UCSD-AML1 (cell line): ENCODE measurements around the gene CHTF18.

ENCODE experiments used
- DNase-seq: peaks from one replicate; lab custom pipeline; 2025; ENCODE audit not compliant: unreplicated experiment; lab: John Stamatoyannopoulos, UW

CHTF18 gene

DNA sequence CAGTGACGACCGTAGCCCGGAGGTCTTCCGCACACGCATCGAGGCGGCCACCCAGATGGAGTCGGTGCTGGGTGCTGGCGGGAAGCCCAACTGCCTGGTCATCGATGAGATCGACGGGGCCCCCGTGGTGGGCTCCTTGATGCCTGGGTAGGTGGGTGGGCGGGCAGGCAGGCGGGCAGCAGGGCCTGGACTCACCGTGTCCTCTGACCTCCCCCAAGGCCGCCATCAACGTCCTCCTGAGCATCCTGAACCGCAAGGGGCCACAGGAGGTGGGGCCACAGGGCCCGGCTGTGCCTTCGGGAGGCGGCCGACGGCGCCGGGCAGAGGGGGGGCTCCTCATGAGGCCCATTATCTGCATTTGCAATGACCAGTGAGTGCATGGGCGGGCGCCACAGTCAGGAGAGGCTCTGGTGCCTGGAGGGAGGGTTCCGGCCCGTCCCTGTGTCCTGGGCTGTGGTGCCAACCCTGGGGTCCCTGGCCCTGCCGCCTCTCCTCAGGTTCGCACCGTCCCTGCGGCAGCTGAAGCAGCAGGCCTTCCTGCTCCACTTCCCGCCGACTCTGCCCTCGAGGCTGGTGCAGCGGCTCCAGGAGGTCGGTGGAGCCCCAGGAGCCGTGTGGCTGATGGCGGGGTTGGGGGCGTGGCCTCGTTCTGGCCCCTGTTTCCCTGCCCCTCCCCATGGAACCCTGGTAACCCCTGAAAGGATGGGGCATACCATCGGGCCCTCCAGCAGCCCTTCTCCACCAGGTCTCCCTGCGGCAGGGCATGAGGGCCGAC lies 4.0 kb downstream of the CHTF18 start:
- no peak for DNase-seq

DNA sequence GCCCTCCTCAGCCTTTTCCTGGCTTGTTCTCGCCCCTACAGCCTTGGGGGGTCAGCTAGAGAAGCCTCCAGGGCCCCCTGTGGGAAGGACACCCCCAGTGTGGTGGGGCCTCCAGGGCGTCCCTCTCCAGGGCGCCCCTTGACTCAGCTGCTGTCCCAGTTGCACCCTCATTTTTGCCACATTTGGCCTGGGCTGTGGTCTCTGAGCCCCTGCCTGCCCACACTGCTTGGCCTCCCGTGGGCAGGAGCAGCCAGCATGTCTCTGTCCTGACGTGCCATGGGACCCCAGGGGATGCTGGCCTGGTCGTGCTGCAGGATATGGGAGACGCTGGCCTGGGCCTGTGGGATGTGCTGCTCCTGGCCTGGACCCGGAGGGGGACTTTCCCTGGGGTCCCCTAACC lies 5.0 kb downstream of the CHTF18 start:
- no peak for DNase-seq

DNA sequence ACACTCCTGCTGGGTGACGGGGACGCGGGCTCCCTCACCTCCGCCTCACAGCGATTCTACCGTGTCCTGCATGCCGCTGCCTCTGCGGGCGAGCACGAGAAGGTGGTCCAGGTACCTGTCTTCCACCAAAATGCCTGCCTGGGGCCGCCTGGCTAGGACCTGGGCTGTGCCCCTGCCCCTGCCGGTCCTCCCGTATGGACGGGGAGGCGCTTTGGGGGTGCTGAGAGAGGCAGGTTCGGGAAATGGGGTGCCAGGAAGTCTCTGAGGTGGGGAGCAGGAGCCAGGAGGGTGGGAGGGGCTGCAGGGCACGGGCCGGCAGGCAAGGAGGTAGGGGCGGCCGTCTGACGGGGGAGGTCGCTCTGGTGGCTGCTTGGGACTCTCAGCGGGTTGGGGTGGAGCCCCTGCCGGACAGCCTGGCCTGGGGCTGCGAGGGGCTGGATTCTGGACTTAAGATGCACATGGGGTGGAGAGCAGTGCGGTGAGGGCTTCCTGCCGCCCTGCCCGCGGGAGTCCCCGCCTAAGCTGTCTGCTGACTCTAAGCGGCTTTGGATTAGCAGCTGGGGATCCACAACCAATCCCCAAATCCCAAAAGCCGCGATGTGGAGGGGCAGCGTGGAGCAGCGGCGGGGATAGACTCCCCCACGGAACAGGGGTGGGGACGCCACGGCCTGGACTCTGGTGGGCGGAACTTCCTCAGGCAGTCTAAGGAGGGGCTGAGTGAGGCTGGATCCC lies 5.8 kb downstream of the CHTF18 start:
- DNase-seq, result no peak

DNA sequence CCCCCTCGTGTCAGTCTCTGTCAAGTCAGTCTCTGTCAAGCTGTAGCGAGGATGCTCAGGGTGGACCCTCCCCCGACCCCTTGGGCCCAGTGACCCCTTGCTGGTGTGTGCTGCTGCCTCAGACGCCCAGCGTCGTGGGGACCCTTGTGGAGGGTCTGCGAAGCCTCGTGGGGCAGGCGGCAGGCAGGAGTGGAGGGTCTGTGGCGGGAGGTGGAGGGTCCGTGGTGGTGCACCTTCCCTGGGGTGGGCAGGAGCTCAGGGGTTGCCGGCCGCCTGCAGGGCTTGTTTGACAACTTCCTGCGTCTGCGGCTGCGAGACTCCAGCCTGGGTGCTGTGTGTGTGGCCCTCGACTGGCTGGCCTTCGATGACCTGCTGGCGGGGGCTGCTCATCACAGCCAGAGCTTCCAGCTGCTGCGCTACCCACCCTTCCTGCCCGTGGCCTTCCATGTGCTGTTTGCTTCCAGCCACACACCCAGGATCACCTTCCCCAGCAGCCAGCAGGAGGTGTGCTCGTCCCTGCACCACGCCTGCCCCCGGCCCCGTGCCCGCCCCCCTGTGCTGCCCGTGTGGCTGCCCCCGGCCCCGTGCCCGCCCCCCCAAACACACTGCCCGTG lies 6.5 kb downstream of the CHTF18 start:
- DNase-seq, result no peak

DNA sequence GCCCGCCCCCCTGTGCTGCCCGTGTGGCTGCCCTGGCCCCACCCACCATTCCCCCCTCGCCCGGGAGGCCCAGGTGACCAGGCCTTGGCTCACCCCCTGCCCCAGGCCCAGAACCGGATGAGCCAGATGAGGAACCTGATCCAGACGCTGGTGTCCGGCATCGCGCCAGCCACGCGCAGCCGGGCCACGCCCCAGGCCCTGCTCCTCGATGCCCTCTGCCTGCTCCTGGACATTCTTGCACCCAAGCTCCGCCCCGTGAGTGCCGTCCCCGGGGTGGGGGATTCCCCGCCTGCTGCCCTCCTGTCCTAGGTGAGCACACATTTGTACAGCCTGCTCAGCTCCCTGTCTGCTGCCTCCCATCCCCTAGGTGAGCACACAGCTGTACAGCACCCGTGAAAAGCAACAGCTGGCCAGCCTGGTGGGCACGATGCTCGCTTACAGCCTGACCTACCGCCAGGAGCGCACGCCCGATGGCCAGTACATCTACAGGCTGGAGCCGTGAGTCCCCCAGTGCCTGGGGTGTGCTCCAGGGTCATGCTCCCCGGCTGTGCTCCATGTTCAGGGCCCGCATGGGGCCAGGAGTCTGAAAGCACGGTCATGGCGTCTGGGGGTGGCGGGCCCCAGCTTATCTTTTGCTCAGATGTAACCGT lies 7.3 kb downstream of the CHTF18 start:
- no peak for DNase-seq

DNA sequence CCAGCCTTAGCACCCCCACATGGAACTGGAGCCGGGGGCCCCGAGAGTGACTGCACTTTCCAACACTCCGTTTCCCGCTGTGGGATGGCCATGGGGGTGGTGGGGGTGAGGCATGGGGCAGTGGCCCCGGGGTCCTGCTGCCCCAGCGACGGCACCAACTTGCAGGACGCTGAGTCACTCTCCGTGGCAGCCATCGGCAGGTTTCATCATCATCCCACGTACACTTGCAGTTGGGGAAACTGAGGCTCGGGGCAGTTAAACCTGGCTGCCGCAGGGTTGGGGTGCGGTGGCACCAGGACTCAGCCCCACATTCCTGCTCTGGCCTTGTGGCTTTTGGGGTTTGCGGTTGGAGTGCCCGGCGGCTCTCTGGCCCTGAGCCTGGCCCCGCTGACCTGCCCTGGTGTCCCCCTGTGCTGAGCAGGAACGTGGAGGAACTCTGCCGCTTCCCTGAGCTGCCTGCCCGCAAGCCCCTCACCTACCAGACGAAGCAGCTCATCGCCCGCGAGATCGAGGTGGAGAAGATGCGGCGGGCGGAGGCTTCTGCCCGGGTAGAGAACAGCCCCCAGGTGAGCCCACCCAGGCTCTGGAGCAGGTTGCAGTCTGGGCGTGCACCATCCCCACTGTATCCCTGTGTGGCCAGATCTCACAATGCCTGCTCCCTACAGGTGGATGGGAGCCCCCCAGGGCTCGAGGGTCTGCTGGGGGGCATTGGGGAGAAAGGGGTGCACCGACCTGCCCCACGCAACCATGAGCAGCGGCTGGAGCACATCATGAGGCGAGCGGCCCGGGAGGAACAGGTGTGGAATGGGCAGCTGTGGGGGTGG lies 8.1 kb downstream of the CHTF18 start:
- no peak for DNase-seq

DNA sequence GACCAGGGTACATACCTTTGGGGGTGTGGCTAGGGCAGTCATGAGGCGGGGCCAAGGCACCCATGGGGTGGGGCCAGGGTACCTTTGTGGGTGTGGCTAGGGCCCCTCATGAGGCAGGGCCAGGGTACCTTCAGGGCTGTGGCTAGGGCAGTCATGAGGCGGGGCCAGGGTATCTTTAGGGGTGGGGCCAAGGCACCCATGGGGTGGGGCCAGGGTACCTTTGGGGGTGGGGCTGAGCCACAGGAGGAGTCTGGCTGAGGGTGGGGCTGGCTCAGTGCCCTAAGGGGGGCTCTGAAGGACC lies 8.7 kb downstream of the CHTF18 start:
- DNase-seq, result no peak

DNA sequence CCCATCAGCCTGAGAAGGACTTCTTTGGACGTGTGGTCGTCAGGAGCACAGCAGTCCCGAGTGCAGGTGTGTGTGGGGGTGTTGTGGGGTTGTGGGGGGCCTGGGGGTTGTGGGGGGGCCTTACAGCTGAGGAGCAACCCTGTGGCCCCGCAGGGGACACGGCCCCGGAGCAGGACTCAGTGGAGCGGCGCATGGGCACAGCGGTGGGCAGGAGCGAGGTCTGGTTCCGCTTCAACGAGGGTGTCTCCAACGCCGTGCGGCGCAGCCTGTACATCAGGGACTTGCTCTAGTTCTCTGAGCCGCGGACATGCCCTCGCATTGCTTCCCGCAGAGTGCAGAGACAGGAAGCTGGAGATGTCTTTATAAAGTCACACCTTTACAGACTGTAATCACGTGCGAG lies 9.3 kb downstream of the CHTF18 start:
- no peak for DNase-seq

DNA sequence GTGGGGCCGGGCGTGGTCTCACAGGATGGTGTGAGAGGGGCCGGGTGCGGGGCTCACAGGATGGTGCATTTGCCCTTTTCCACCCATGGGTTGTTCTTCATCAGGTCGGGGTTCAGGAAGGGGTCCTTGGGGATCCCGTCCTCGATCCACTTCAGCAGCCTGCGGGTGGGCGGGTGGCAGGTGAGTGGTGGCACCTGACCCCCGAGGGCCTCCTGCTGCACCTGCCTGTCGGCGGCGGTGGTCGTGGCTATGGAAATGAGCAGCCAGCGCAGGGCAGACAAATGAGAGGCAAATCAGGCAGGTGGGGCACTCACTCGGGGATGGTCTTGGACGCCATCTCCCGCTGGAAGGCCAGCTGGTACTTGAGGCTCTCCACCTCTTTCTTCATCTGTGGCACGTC lies 10.2 kb downstream of the CHTF18 start:
- DNase-seq, result no peak

DNA sequence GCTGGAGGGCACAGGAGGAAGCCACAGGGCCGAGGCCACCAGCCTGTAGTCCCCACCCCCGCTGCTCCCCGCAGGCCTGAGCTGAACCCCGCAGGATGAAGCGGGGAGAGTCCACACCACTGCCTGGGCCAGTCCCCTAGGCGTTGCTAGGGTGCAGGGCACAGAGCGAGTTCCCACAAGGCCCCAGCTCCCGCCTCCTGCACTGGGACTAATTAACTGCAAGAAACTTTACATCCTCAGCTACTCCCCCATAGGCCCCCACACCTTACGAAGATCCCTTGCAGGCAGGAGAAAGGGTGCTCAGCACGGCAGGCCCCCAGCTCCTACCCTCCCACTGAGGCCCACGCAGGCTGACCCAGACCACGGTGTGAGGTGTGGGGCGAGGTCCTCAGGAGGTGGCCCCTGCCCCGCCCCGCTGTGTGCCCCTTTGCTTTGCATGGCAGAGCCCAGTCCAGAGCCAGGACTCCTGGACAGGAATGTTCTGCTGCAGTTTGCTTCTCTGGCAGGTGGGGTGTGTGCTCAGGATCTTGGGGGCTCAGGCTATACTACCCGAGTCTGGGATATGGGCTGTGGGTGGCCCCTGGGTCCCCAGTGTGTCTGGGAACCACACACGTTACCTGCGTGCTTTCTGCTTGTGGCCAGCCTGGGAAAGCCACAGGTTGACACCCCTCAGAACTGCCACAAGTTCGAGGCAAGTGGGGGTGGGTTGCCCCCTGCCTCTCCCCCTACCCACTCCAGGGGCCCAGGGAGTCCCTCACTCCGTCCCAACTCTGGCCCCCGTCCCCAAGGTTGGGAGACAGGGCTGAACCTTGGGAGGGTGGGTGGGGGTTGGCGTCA lies 10.9 kb downstream of the CHTF18 start:
- DNase-seq, result no peak

DNA sequence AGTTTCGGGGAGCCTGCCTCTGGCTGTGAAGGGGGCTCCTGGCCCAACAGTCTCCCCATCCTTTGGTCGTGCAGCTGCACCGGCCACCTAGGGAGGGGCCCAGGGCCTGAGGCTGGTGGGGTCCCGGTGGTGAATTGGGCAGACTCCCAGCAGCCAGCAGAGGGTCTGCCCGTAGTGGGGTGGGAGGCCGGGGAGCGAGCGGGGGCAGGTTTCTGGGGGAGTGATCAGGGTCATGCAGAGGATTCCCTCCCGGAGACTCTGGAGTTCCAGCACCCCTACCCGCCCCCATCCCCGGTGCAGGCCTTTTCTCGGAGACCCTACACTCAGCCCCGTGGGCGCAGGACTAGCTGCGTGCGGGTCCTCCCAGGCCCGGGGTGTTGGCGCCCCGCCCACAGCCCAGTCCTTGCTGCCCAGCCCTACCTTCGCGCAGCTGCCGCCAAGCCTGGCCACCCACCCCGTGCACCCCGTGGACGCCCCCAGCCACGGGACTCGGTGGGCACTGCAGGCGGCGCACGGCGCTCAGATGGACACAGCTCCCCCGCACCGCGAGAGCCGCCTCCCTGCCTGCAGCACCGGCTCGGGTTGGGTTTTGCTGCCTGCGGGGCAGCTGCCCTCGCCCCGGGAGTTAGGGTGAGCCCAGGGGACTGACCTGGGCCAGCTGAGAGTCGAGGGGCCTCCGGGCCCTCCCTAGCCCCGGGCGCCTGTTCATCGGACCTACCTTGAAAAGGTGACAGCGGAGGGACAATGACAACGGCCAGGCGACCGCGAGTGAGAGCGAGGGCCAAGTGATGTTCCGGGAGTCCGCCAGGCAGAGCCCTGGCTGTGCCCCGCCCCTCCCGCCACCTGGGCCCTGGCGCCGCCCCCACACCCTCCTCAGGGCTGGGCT lies 11.8 kb downstream of the CHTF18 start, which contains the start of gene GNG13:
Gene GNG13, minus strand, starts transcription at position 787 of the 886 bp plus-strand sequence. CDS start 1,657 bp downstream, outside the sequence.
- DNase-seq, result no peak

DNA sequence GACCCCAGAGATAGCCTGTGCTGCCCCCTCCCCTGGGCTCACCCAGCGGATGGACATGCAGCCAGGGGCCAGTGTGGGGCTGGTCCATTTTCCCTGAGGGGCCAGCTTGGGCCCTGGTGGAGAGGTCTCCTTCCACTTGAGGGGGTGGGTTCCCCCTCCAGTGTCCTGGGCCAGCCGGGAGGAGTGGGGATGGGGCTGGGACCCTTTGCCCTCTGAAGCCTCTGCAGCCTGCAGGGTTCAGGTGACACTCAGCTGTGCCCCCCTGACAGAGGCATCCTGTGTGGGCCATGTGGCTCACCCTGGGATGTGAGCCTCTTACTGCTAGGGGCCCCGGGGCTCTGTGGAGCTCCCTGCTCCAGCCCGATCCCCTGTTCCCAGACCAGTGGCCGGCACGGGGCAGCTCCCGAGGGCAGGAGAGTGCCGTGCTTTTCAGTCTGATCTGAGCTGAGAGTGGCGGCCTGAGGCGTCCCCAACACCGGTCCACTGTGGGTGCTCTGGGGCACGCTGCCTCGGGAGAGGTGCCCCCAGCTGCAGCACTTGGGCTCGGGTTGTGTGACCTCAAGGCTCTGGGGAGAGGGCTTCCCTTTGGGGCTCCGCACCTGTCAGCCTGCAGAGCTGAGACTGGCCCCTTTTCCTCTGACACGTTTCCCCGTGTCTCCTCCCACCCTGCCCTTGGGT lies 12.6 kb downstream of the CHTF18 start:
- DNase-seq, result no peak

DNA sequence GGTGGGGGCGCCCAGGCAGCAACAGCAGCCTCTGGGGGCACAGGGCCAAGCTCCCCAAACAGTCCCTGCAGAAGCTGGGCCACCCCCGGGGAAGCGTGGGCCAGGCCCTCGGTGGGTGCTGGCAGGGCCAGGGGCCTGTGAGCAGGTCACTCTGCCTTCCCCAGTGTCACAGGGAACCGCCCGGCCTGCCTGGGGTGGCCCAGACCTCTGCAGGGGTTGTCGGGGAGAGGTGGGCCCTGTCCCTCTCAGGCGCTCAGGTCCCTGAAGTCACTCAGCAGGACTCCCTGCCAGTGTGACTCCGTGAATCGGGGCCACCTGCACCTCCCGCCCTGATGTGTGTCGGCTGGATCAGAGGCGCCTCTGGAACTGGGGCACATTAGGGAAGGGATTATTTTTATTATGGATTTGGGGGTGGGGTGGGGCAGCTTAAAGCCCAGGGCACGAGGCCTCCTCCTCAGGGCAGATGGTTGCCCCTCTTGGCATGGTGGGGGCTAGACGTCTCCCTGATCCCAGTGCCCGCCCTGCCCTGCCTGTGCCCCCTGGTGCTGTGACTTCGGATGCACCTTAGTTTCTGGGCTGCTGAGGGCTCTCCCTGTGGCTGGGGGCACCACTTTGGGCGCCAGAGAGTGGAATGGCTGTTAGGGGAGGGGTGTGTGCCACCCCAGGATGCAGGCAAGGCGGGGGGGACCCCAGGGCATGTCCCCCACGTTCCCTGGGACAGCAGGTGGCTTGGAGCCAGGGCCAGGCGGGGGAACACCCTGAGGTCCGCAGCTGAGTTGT lies 13.4 kb downstream of the CHTF18 start:
- DNase-seq, result no peak

DNA sequence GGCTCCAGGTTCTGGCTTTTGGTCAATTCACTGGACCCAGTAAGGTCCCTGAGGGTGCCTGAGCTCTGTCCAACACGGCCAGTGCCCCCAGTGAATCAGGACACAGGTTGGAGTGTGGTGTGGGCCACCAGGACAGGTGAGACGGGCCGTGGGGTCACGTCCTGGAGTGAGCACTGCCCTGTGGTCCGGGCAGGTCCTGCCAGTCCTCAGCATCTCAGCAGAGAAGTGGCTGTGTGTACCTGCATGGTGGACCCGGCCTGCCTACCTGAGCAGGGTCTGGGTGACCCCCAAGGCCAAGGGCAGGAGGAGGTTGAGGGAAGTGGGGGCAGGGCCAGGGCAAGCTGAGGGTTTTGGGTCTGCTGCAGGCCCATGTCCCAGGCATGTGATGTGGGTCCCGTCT lies 14.0 kb downstream of the CHTF18 start:
- DNase-seq, result no peak

DNA sequence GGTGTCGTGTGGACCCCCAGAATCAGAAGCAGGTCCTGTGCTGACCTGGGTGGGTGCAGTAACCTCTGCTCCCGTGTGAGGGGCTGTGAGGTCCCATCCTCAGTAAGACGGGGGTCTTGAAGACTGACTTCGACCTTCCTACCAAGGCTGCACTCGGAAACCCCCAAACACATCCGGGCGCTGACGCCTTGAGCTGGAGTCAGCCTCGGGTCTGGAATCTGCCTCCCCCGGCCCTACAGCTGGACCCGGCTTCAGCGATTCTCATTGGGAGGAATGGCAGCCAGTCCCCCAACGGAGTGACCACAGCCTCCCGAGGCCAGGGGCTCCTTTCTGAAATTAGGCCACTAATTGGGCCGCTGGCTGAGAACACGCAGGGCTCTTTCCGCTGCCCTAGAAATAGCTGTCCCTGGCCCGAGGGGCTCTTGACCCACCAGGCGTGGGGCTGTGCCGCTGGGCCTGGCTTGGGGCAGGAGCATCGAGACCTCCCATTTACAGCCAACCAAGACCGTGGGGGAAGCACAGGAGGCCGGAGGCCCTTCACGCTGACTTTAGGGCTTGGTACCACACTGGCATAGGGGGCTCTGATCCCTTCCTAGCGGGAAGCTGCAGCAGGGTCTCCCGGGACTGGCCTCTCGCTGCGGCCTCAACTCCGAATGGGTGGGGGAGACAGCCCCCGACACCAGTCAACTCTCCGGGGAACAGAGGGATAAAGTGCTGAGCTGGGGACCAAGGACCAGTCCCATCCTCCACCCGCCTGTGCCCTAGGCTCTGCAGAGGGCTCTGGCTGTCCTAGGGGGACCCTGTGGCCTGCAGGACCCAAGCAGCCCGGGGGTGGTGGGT lies 14.7 kb downstream of the CHTF18 start:
- DNase-seq, result no peak

DNA sequence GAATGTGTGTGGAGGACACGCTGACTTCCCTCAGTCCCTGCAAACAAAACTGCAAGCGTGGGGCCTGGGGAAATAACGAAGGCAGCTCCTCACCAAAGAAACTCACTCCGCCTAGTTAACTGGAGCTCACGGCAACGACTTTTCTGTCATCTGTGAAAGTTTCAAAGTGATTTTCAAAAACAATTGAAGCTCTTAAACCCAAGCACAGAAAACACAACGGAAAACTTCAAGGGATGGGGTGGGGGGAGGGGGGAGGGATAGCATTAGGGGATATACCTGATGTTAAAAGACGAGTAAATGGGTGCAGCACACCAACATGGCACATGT lies 15.3 kb downstream of the CHTF18 start:
- no peak for DNase-seq
